ENCODE data around the gene GRB10. TPM values are rescaled to one million over a fixed set of nuclear protein-coding genes. Genes with fewer than 3 reads are reported as not detected.

Gene GRB10
- total and polyA plus RNA-seq, 2 of the 8 experiments (the other 6 are each of a cell fraction or from before 2014, with no cell fraction given): 35.7 to 97.0 TPM

GRCh38 chr7:50766849-50767207 is 15.9 kb downstream of the GRB10 start (continued):
- TF ChIP-seq, protein P1, sequence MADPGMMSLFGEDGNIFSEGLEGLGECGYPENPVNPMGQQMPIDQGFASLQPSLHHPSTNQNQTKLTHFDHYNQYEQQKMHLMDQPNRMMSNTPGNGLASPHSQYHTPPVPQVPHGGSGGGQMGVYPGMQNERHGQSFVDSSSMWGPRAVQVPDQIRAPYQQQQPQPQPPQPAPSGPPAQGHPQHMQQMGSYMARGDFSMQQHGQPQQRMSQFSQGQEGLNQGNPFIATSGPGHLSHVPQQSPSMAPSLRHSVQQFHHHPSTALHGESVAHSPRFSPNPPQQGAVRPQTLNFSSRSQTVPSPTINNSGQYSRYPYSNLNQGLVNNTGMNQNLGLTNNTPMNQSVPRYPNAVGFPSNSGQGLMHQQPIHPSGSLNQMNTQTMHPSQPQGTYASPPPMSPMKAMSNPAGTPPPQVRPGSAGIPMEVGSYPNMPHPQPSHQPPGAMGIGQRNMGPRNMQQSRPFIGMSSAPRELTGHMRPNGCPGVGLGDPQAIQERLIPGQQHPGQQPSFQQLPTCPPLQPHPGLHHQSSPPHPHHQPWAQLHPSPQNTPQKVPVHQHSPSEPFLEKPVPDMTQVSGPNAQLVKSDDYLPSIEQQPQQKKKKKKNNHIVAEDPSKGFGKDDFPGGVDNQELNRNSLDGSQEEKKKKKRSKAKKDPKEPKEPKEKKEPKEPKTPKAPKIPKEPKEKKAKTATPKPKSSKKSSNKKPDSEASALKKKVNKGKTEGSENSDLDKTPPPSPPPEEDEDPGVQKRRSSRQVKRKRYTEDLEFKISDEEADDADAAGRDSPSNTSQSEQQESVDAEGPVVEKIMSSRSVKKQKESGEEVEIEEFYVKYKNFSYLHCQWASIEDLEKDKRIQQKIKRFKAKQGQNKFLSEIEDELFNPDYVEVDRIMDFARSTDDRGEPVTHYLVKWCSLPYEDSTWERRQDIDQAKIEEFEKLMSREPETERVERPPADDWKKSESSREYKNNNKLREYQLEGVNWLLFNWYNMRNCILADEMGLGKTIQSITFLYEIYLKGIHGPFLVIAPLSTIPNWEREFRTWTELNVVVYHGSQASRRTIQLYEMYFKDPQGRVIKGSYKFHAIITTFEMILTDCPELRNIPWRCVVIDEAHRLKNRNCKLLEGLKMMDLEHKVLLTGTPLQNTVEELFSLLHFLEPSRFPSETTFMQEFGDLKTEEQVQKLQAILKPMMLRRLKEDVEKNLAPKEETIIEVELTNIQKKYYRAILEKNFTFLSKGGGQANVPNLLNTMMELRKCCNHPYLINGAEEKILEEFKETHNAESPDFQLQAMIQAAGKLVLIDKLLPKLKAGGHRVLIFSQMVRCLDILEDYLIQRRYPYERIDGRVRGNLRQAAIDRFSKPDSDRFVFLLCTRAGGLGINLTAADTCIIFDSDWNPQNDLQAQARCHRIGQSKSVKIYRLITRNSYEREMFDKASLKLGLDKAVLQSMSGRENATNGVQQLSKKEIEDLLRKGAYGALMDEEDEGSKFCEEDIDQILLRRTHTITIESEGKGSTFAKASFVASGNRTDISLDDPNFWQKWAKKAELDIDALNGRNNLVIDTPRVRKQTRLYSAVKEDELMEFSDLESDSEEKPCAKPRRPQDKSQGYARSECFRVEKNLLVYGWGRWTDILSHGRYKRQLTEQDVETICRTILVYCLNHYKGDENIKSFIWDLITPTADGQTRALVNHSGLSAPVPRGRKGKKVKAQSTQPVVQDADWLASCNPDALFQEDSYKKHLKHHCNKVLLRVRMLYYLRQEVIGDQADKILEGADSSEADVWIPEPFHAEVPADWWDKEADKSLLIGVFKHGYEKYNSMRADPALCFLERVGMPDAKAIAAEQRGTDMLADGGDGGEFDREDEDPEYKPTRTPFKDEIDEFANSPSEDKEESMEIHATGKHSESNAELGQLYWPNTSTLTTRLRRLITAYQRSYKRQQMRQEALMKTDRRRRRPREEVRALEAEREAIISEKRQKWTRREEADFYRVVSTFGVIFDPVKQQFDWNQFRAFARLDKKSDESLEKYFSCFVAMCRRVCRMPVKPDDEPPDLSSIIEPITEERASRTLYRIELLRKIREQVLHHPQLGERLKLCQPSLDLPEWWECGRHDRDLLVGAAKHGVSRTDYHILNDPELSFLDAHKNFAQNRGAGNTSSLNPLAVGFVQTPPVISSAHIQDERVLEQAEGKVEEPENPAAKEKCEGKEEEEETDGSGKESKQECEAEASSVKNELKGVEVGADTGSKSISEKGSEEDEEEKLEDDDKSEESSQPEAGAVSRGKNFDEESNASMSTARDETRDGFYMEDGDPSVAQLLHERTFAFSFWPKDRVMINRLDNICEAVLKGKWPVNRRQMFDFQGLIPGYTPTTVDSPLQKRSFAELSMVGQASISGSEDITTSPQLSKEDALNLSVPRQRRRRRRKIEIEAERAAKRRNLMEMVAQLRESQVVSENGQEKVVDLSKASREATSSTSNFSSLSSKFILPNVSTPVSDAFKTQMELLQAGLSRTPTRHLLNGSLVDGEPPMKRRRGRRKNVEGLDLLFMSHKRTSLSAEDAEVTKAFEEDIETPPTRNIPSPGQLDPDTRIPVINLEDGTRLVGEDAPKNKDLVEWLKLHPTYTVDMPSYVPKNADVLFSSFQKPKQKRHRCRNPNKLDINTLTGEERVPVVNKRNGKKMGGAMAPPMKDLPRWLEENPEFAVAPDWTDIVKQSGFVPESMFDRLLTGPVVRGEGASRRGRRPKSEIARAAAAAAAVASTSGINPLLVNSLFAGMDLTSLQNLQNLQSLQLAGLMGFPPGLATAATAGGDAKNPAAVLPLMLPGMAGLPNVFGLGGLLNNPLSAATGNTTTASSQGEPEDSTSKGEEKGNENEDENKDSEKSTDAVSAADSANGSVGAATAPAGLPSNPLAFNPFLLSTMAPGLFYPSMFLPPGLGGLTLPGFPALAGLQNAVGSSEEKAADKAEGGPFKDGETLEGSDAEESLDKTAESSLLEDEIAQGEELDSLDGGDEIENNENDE (IDR thresholded peaks at IDR 0.05; ENCODE audit: insufficient replicate concordance, low read length): no peak
- TF ChIP-seq BACH1 (IDR thresholded peaks at IDR 0.05; ENCODE audit: low read length) (no peak), TAF1 (IDR thresholded peaks at IDR 0.05; ENCODE audit: low read depth, low read length) (no peak), CBX5 (IDR thresholded peaks at IDR 0.05; ENCODE audit: low read depth, low read length) (no peak), TCF12 (IDR thresholded peaks at IDR 0.05; ENCODE audit: low read depth, low read length) (no peak), RAD21 (IDR thresholded peaks at IDR 0.05 in 1 of 2, conservative IDR thresholded peaks at IDR 0.05 in 1 of 2; ENCODE audit: low read depth in 2 of 2, low read length in 2 of 2) (no peak), RNF2 (IDR thresholded peaks at IDR 0.05; ENCODE audit: borderline replicate concordance, low read depth, low read length, missing control alignments, poor library complexity, severe bottlenecking) (no peak)
- TF ChIP-seq, protein P2, sequence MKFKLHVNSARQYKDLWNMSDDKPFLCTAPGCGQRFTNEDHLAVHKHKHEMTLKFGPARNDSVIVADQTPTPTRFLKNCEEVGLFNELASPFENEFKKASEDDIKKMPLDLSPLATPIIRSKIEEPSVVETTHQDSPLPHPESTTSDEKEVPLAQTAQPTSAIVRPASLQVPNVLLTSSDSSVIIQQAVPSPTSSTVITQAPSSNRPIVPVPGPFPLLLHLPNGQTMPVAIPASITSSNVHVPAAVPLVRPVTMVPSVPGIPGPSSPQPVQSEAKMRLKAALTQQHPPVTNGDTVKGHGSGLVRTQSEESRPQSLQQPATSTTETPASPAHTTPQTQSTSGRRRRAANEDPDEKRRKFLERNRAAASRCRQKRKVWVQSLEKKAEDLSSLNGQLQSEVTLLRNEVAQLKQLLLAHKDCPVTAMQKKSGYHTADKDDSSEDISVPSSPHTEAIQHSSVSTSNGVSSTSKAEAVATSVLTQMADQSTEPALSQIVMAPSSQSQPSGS (IDR thresholded peaks at IDR 0.05; ENCODE audit: low read length): no peak

Data from H1 (cell line).